OCI-LY7 (cell line): Measurements from ENCODE around the gene FIGN. TPM values are rescaled to one million over a fixed set of nuclear protein-coding genes. Genes with fewer than 3 reads are reported as not detected.

ENCODE experiments used
- BruUV-seq: library from RNA; stranded (reverse); fragments of 400-500 nt; replicated peaks from 2 replicates; lab custom pipeline; 2021; lab: Mats Ljungman, UMichigan
- CTCF ChIA-PET: fragments of 300-600 bp; sonication (Branson Sonifier 250); formaldehyde crosslinking; loops from one replicate; lab custom pipeline; 2022; ENCODE audit warnings: antibody characterized with exemption; ENCODE audit not compliant: unreplicated experiment; lab: Charles Lee
- POLR2A ChIA-PET: fragments of 300-600 bp; sonication (Branson Sonifier 250); formaldehyde crosslinking; loops from one replicate; lab custom pipeline; 2022; ENCODE audit warnings: antibody characterized with exemption; lab: Charles Lee
- DNase-seq: peaks from one replicate; pipeline ENCODE4 v3.0.0-alpha.2; 2015; ENCODE audit warnings: low spot score
- H2AFZ ChIP-seq: fragments of 200-600 bp; sonication (generic), shearing (Covaris generic); 2 replicates; pipeline ENCODE4 v1.6.1; 2014; ENCODE audit warnings: mild to moderate bottlenecking, antibody characterized with exemption, low read length, moderate library complexity
- H3K27ac ChIP-seq: fragments of 200-600 bp; sonication (generic); 2 replicates; pipeline ENCODE4 v1.5.1; 2014; ENCODE audit warnings: mixed run types, low read depth, mild to moderate bottlenecking, moderate library complexity, low read length, inconsistent platforms; ENCODE audit not compliant: poor library complexity, severe bottlenecking
- H3K36me3 ChIP-seq: fragments of 200-600 bp; sonication (generic); 2 replicates; pipeline ENCODE4 v1.6.1; 2014; ENCODE audit warnings: mild to moderate bottlenecking, antibody characterized with exemption, low read length, moderate library complexity, mixed read lengths; ENCODE audit not compliant: insufficient read depth
- H3K4me1 ChIP-seq: fragments of 200-600 bp; sonication (generic); 2 replicates; pipeline ENCODE4 v1.5.1; 2014; ENCODE audit warnings: mild to moderate bottlenecking, low read length; ENCODE audit not compliant: insufficient read depth, poor library complexity, severe bottlenecking
- H3K4me2 ChIP-seq: fragments of 200-600 bp; sonication (generic); 2 replicates; pipeline ENCODE4 v1.6.1; 2014; ENCODE audit warnings: mild to moderate bottlenecking, low read length
- H3K4me3 ChIP-seq: fragments of 200-600 bp; sonication (generic); 2 replicates; pipeline ENCODE4 v1.5.1; 2014; ENCODE audit warnings: mild to moderate bottlenecking, low read depth, low read length; ENCODE audit not compliant: poor library complexity, severe bottlenecking
- H3K79me2 ChIP-seq: fragments of 200-600 bp; sonication (generic); 2 replicates; pipeline ENCODE4 v1.6.1; 2016; ENCODE audit warnings: low read depth, mild to moderate bottlenecking, low read length, moderate library complexity, mixed read lengths; ENCODE audit not compliant: insufficient read depth
- H3K9me2 ChIP-seq: fragments of 200-600 bp; sonication (generic); 2 replicates; pipeline ENCODE4 v1.6.1; 2016; ENCODE audit warnings: mild to moderate bottlenecking, low read length, mixed read lengths; ENCODE audit not compliant: insufficient read depth
- H3K9me3 ChIP-seq: fragments of 200-600 bp; sonication (generic); 2 replicates; pipeline ENCODE4 v1.6.1; 2014; ENCODE audit warnings: mild to moderate bottlenecking, mixed run types, low read length, mixed read lengths
- H4K20me1 ChIP-seq: fragments of 200-600 bp; sonication (generic); 2 replicates; pipeline ENCODE4 v1.6.1; 2014; ENCODE audit warnings: mild to moderate bottlenecking, antibody characterized with exemption, low read length, moderate library complexity, mixed read lengths; ENCODE audit not compliant: insufficient read depth
- EZH2phosphoT487 ChIP-seq: fragments of 200-600 bp; sonication (generic); IDR thresholded peaks from 2 replicates; pipeline ENCODE4 v1.6.1; 2018; ENCODE audit warnings: low read depth, borderline replicate concordance, mild to moderate bottlenecking, mixed run types, antibody characterized with exemption, low read length, moderate library complexity, mixed read lengths
- intact Hi-C: fragments of 100-400 bp; cut with micrococcal nuclease; formaldehyde crosslinking; loops from one replicate; pipeline ENCODE4 v1.10.0; 2022; ENCODE audit not compliant: unreplicated experiment
- total RNA-seq, 2 experiments: library from RNA; depleted of rRNA in 1 of 2; stranded (reverse); fragments of >200 nt in 1 of 2; shearing (Covaris generic) in 1 of 2; gene quantifications; 2 replicates each; pipeline ENCODE4 v1.2.3, GENCODE V29; 2014 to 2022
- TF ChIP-seq, protein P1 (sequence below): fragments of 200-600 bp; sonication (generic); conservative IDR thresholded peaks from 2 replicates; pipeline ENCODE4 v1.5.1; 2014; ENCODE audit warnings: mild to moderate bottlenecking, antibody characterized with exemption, low read length, moderate library complexity, mixed read lengths

Gene FIGN
- total RNA-seq, 2 experiments from 2014 or later, result not detected

- no peaks in the 10 kb centered on the region for H4K20me1 ChIP-seq
- no peaks in the 10 kb centered on the region for H3K36me3 ChIP-seq
- H2AFZ ChIP-seq, result no peak overlapping the region
- H3K27ac ChIP-seq, result no peak overlapping the region
- no peaks in the 10 kb centered on the region for H3K4me1 ChIP-seq
- H3K79me2 ChIP-seq, result no peaks in the 10 kb centered on the region
- no peaks in the 10 kb centered on the region for H3K9me3 ChIP-seq
- DNase-seq, result no peak
- ChIA-PET CTCF (no interaction called here), POLR2A (no interaction called here)
- no peak overlapping the region for H3K4me2 ChIP-seq
- intact Hi-C loops, result no loop called here
- TF ChIP-seq, protein P1, sequence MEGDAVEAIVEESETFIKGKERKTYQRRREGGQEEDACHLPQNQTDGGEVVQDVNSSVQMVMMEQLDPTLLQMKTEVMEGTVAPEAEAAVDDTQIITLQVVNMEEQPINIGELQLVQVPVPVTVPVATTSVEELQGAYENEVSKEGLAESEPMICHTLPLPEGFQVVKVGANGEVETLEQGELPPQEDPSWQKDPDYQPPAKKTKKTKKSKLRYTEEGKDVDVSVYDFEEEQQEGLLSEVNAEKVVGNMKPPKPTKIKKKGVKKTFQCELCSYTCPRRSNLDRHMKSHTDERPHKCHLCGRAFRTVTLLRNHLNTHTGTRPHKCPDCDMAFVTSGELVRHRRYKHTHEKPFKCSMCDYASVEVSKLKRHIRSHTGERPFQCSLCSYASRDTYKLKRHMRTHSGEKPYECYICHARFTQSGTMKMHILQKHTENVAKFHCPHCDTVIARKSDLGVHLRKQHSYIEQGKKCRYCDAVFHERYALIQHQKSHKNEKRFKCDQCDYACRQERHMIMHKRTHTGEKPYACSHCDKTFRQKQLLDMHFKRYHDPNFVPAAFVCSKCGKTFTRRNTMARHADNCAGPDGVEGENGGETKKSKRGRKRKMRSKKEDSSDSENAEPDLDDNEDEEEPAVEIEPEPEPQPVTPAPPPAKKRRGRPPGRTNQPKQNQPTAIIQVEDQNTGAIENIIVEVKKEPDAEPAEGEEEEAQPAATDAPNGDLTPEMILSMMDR, result no peak
- no peak for TF ChIP-seq EZH2phosphoT487
- H3K9me2 ChIP-seq, result no peaks in the 10 kb centered on the region
- no peak overlapping the region for H3K4me3 ChIP-seq
- no TSS peak for BruUV-seq
These were observed 37.8 kb downstream of the FIGN start for GRCh38 chr2:163697846-163698637.

DNA sequence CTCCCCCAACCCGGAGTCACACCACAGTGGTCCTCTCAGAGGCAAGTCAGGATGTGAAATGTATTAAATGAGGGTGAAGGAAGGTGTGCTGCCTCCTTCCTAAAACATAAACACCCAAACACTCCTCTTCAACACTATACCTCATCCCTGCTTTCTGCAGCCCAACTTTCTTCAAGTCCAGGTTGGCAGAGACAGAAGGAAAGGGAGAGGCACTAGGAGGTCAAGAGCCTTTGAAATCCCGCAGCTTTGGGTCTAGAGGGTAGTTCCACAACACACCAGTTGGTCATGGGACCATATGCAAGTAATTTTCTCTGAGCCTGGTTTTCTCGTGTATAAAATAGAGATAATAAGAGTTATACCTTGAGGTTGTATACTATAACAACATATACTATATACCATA is 38.4 kb downstream of the FIGN start:
- TF ChIP-seq, protein P1, result no peak
- no peak for TF ChIP-seq EZH2phosphoT487
- H3K4me2 ChIP-seq, result no peak overlapping the region
- intact Hi-C loops, result no loop called here
- H3K4me1 ChIP-seq, result no peaks in the 10 kb centered on the region
- H3K9me2 ChIP-seq, result no peaks in the 10 kb centered on the region
- H3K9me3 ChIP-seq, result no peaks in the 10 kb centered on the region
- CTCF ChIA-PET, result no interaction called here
- H2AFZ ChIP-seq, result no peak overlapping the region
- no peaks in the 10 kb centered on the region for H4K20me1 ChIP-seq
- POLR2A ChIA-PET, result interaction anchor here (0.7 kb wide), 1 partner anchor 94 kb away, joined by 5 read pairs; no protein-coding TSS in a partner anchor
- H3K36me3 ChIP-seq, result no peaks in the 10 kb centered on the region
- no peak for DNase-seq
- BruUV-seq, result no TSS peak
- no peak overlapping the region for H3K4me3 ChIP-seq
- no peak overlapping the region for H3K27ac ChIP-seq
- H3K79me2 ChIP-seq, result no peaks in the 10 kb centered on the region

DNA sequence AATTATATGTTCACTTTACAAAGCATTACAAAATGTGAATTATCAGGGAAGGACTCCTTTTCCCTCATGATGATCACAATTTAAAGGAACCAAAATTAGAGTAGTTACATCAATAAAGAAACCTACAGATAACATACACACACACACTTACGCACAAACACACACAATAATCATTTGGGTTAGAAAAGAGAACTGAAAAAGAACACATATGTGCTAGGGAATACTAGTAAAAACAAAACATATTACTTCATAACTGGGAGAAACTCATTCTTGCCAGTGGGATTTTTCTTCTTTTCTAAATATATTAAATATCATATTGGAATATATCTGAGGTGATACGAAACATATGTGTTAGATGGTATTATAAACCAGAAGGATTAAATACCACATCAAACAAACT is 42.3 kb downstream of the FIGN start:
- Histone ChIP-seq H3K27ac (no peak overlapping the region), H2AFZ (no peak overlapping the region), H3K4me1 (no peaks in the 10 kb centered on the region), H3K9me2 (no peaks in the 10 kb centered on the region; the same call in 1 of the 2 replicates), H3K4me2 (no peak overlapping the region), H3K4me3 (no peak overlapping the region), H3K79me2 (no peaks in the 10 kb centered on the region), H3K36me3 (no peaks in the 10 kb centered on the region), H4K20me1 (no peaks in the 10 kb centered on the region), H3K9me3 (no peaks in the 10 kb centered on the region)
- BruUV-seq, result no TSS peak
- intact Hi-C loops, result no loop called here
- no peak for DNase-seq
- POLR2A ChIA-PET, result no interaction called here
- CTCF ChIA-PET, result no interaction called here
- TF ChIP-seq, protein P1, result no peak
- no peak for TF ChIP-seq EZH2phosphoT487
